Osteocyte (in vitro differentiated cells): ENCODE data around the gene SLC35E4. TPM values are rescaled to one million over a fixed set of nuclear protein-coding genes. Genes with fewer than 3 reads are reported as not detected.

Experiments used
- DNase-seq: peaks from one replicate; pipeline ENCODE4 v3.0.0; 2021; ENCODE audit warnings: mixed read lengths; ENCODE audit not compliant: unreplicated experiment; ENCODE audit errors: extremely low spot score
- H3K27ac Mint-ChIP-seq: one replicate; pipeline ENCODE4 v1.8.0; 2021; ENCODE audit warnings: mild to moderate bottlenecking, mixed read lengths; ENCODE audit not compliant: unreplicated experiment
- H3K27me3 Mint-ChIP-seq: one replicate; pipeline ENCODE4 v1.8.0; 2021; ENCODE audit warnings: mixed read lengths; ENCODE audit not compliant: unreplicated experiment
- H3K36me3 Mint-ChIP-seq: one replicate; pipeline ENCODE4 v1.8.0; 2021; ENCODE audit warnings: mixed read lengths; ENCODE audit not compliant: unreplicated experiment
- H3K4me1 Mint-ChIP-seq: one replicate; pipeline ENCODE4 v1.8.0; 2021; ENCODE audit warnings: mixed read lengths; ENCODE audit not compliant: unreplicated experiment
- H3K4me3 Mint-ChIP-seq: one replicate; pipeline ENCODE4 v1.8.0; 2021; ENCODE audit warnings: mild to moderate bottlenecking, moderate library complexity, mixed read lengths; ENCODE audit not compliant: unreplicated experiment
- H3K9me3 Mint-ChIP-seq: one replicate; pipeline ENCODE4 v1.8.0; 2021; ENCODE audit warnings: mixed read lengths; ENCODE audit not compliant: unreplicated experiment
- CTCF ChIP-seq: fragments of 200-600 bp; sonication (generic); IDR thresholded peaks from 2 replicates; pipeline ENCODE4 v1.5.0; 2021; ENCODE audit warnings: antibody characterized with exemption, mild to moderate bottlenecking, moderate library complexity
- total RNA-seq: library from RNA; stranded (reverse); gene quantifications from 2 replicates; pipeline ENCODE4 v1.2.1, GENCODE V29; 2021

Gene SLC35E4
- total RNA-seq, 1 donor from 2014 or later, result 10.2 TPM

GRCh38 chr22:30680991-30681770 lies 45.6 kb downstream of the SLC35E4 start:
- peaks cover 2% of the 10 kb centered on the region for H3K4me1 Mint-ChIP-seq
- no peak overlapping the region for H3K4me3 Mint-ChIP-seq
- H3K27ac Mint-ChIP-seq, result no peak overlapping the region
- TF ChIP-seq CTCF, result no peak
- DNase-seq, result no peak
- H3K36me3 Mint-ChIP-seq, result no peaks in the 10 kb centered on the region
- no peaks in the 10 kb centered on the region for H3K9me3 Mint-ChIP-seq
- H3K27me3 Mint-ChIP-seq, result peaks cover 21% of the 10 kb centered on the region

- Mint-ChIP-seq H3K4me1 (peaks cover 2% of the 10 kb centered on the region), H3K27me3 (peaks cover 16% of the 10 kb centered on the region), H3K4me3 (no peak overlapping the region), H3K9me3 (no peaks in the 10 kb centered on the region), H3K36me3 (no peaks in the 10 kb centered on the region), H3K27ac (no peak overlapping the region)
- TF ChIP-seq CTCF, result no peak
- DNase-seq, result no peak
These were observed 46.2 kb downstream of the SLC35E4 start for GRCh38 chr22:30681831-30682230.

GRCh38 chr22:30685178-30685577 lies 49.6 kb downstream of the SLC35E4 start:
- TF ChIP-seq CTCF, result no peak
- Mint-ChIP-seq H3K9me3 (no peaks in the 10 kb centered on the region), H3K27ac (no peak overlapping the region), H3K27me3 (peaks cover 5% of the 10 kb centered on the region), H3K4me1 (no peaks in the 10 kb centered on the region), H3K36me3 (no peaks in the 10 kb centered on the region), H3K4me3 (no peak overlapping the region)
- DNase-seq, result no peak

GRCh38 chr22:30687358-30687757 lies 51.8 kb downstream of the SLC35E4 start:
- Mint-ChIP-seq H3K36me3 (no peaks in the 10 kb centered on the region), H3K27me3 (no peaks in the 10 kb centered on the region), H3K9me3 (no peaks in the 10 kb centered on the region), H3K27ac (no peak overlapping the region), H3K4me3 (no peak overlapping the region), H3K4me1 (no peaks in the 10 kb centered on the region)
- no peak for TF ChIP-seq CTCF
- DNase-seq, result no peak

- TF ChIP-seq CTCF, result no peak
- no peak overlapping the region for H3K27ac Mint-ChIP-seq
- no peaks in the 10 kb centered on the region for H3K9me3 Mint-ChIP-seq
- no peak for DNase-seq
- H3K4me1 Mint-ChIP-seq, result peaks cover 7% of the 10 kb centered on the region
- H3K27me3 Mint-ChIP-seq, result no peaks in the 10 kb centered on the region
- H3K36me3 Mint-ChIP-seq, result no peaks in the 10 kb centered on the region
- H3K4me3 Mint-ChIP-seq, result no peak overlapping the region
These were observed 54.0 kb downstream of the SLC35E4 start for GRCh38 chr22:30689622-30690021.
